Bronchial epithelial cell (primary cell): Measurements from ENCODE around the gene IMMT. TPM values are rescaled to one million over a fixed set of nuclear protein-coding genes. Genes with fewer than 3 reads are reported as not detected.

ENCODE experiments used
- DNase-seq: peaks from one replicate; pipeline ENCODE4 v3.0.0-alpha.2; 2010; ENCODE audit warnings: low read depth
- FAIRE-seq: peaks from 2 replicates; lab custom pipeline; 2011; peaks lifted over from hg19 to GRCh38; lab: Jason Lieb, UNC
- H3K27me3 ChIP-seq: 2 replicates; pipeline ENCODE4 v1.5.1; 2011; ENCODE audit warnings: low read length; ENCODE audit not compliant: control insufficient read depth, insufficient read depth
- H3K36me3 ChIP-seq: 2 replicates; pipeline ENCODE4 v1.5.1; 2011; ENCODE audit warnings: low read length; ENCODE audit not compliant: control insufficient read depth, insufficient read depth
- H3K4me3 ChIP-seq: 2 replicates; pipeline ENCODE4 v1.5.1; 2011; ENCODE audit warnings: mild to moderate bottlenecking, low read depth, low read length, control low read depth
- total RNA-seq: library from RNA; depleted of rRNA; stranded (reverse); fragments of >200 nt; gene quantifications from 2 replicates; pipeline ENCODE4 v1.2.1, GENCODE V29; 2014
- TF ChIP-seq, protein P1 (sequence below): IDR thresholded peaks from 2 replicates; pipeline ENCODE4 v1.5.1; 2011; ENCODE audit warnings: mild to moderate bottlenecking, moderate library complexity, low read length, control low read depth, inconsistent platforms; ENCODE audit not compliant: insufficient read depth, severe bottlenecking

Gene IMMT
- total RNA-seq, 1 donor from 2014 or later: 32.4 TPM

DNA sequence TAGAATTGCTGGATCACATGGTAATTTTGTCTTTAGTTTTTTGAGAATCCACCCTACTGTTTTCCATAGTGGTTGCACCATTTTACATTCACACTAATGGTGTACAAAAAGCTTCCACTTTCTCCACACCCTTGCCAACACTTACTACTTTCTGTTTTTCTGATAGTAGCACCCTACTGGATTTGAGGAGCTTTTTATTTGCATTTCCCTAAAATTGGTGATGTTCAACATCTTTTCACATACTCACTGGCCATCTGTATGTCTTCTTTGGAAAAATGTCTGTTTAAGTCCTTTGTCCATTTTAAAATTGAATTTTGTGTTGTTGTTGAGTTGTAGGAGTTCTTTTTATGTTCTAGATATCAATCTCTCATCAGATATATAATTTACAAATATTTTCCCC, 93.1 kb downstream of the IMMT start:
- Histone ChIP-seq H3K4me3 (no peak overlapping the region), H3K36me3 (peaks cover 6% of the 10 kb centered on the region), H3K27me3 (no peaks in the 10 kb centered on the region)
- FAIRE-seq: no peak
- TF ChIP-seq, protein P1, sequence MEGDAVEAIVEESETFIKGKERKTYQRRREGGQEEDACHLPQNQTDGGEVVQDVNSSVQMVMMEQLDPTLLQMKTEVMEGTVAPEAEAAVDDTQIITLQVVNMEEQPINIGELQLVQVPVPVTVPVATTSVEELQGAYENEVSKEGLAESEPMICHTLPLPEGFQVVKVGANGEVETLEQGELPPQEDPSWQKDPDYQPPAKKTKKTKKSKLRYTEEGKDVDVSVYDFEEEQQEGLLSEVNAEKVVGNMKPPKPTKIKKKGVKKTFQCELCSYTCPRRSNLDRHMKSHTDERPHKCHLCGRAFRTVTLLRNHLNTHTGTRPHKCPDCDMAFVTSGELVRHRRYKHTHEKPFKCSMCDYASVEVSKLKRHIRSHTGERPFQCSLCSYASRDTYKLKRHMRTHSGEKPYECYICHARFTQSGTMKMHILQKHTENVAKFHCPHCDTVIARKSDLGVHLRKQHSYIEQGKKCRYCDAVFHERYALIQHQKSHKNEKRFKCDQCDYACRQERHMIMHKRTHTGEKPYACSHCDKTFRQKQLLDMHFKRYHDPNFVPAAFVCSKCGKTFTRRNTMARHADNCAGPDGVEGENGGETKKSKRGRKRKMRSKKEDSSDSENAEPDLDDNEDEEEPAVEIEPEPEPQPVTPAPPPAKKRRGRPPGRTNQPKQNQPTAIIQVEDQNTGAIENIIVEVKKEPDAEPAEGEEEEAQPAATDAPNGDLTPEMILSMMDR: no peak
- no peak for DNase-seq

DNA sequence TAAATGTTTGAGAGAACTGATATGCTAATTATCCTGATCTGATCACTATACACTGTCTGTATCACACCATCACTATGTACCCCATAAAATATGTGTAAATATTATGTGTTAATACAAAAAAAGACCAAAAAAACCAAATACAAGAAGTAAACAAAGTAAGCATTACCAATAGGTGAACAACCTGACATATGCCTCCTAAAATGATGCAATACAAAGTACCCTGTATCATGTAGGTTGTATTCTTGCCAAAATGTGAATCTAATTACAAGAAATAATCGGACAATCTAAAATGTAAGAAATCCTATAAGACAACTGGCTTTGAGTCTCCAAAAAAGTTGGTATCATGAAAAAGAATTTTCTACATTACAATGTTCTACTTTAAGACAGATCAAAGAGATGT, 97.3 kb downstream of the IMMT start:
- H3K4me3 ChIP-seq: no peak overlapping the region
- FAIRE-seq (no peak), DNase-seq (no peak)
- TF ChIP-seq, protein P1: no peak
- H3K27me3 ChIP-seq: no peaks in the 10 kb centered on the region
- H3K36me3 ChIP-seq: peaks cover 11% of the 10 kb centered on the region

DNA sequence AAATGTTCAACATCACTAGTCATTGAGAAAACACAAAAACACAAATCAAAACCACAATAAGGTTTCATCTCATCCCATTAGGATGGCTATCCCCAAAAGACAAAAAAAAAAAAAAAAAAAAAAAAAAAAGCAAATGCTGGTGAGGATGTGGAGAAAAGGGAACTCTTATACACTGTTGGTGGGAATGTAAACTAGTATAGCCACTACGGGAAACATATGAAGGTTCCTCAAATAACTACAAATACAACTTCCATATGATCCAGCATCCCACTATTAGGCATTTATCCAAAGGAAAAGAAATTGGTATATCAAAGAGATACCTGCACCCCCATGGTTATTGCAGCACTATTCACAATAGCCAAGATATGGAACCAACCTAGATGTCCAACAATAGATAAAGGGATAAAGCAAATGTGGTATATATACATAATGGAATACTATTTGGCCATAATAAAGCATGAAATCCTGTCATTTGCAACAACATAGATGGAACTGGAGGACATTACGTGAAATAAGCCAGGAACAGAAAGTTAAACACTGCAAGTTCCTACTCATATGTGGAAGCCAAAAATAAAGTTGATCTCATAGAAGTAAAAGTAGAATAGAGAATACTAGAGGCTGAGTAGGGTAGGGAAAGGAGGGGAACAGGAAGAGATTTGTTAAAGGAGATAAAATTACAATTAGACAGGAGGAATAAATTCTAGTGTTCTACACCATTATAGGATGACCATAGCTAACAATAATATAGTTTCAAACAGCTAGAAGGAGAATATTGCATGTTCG, 98.0 kb downstream of the IMMT start:
- Histone ChIP-seq H3K27me3 (no peaks in the 10 kb centered on the region), H3K4me3 (no peak overlapping the region), H3K36me3 (peaks cover 9% of the 10 kb centered on the region)
- TF ChIP-seq, protein P1: no peak
- DNase-seq: no peak
- FAIRE-seq: no peak

DNA sequence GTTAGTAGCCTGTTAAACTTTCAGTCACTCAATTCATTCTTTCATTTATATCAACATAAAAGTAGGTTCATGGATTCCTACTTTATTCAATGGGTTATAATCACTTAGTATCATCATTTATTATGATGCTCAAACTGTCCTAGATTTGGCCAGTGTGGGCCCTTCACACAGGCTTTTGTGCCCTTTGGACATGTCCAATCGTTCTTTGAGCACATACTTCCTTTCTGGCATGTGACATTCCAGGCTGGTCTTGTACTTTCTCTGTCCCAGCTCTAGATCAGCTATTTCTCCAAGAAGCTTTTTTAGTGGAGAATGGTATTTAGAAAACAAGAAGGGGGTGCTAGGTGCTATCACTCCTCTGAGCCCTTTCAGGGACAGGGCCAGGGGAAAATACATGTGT, 101.0 kb downstream of the IMMT start:
- H3K27me3 ChIP-seq: no peaks in the 10 kb centered on the region
- TF ChIP-seq, protein P1: no peak
- peaks cover 15% of the 10 kb centered on the region for H3K36me3 ChIP-seq
- no peak overlapping the region for H3K4me3 ChIP-seq
- no peak for FAIRE-seq
- DNase-seq: no peak

Other genes starting within 250 kb of the IMMT start
- gene POLR1A, start 89.6 kb downstream of the IMMT start, total RNA-seq: 9.7 and 12.0 TPM in 2 replicates
- gene PTCD3, start 89.2 kb downstream of the IMMT start, total RNA-seq: 48.4 and 57.2 TPM in 2 replicates
- gene MRPL35, start 4.0 kb upstream of the IMMT start, total RNA-seq: 24.2 and 26.8 TPM in 2 replicates
- under 0.01 TPM in 1 of 2 replicates, not detected in the other for gene REEP1, start 142.2 kb upstream of the IMMT start, total RNA-seq
- 27.4 and 47.5 TPM in 2 replicates for gene KDM3A, start 245.9 kb upstream of the IMMT start, total RNA-seq